NCI-H526 treated with DMSO at 0.1 percent for 48 hours (cell line): ENCODE measurements around the gene UROD.
"Not testable (repeated sequence)": the region's sequence is repeated elsewhere in the genome, so short reads cannot be mapped to it uniquely, and the experiment has no call there.

Experiments used
- DNase-seq: peaks from one replicate; lab custom pipeline; 2025; lab: John Stamatoyannopoulos, UW

Gene UROD

DNA sequence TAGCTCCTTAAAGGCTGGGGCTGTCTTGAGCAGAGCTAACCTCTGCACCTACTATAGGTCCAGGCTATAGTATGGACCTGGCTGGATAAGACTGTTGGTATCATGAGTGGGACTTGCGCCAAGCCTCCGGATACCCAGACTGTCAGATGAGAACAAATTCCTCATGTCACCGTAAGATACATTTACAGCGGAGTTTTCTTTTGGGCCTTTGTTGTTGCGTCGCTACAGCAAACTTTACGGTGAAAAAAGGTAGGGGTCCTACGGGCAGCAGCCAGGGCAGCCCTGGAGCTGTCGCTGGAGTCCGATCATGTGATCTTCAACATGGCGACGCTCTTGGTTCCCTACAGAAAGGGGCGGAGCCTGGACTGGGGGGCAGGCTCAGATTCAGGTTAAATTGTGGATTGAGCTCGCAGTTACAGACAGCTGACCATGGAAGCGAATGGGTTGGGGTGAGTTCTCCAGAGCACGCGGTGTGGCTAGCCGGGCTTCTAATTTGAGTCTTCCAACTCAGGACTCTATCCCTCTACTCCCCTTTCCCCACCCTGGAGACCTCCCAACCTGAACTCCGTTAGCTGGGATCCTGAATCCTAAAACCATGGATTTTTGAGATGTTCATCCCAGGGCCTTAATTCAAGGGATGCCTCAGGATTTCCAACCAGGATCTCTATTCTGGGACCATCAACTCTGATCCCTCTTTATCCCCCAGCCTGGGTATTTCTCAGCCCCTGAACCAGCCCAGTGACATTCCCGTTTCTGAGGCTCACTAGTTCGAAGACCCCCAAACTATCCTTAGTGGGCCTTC is at the start of gene UROD:
TSS of gene UROD (plus strand) at position 418 of the 802 bp plus-strand sequence. CDS start at position 430, 12 bp downstream.
- peak; percentile 98 for DNase-seq

- DNase-seq: no peak
Observed at GRCh38 chr1:44962729-44963128, 49.3 kb upstream of the UROD start.

DNA sequence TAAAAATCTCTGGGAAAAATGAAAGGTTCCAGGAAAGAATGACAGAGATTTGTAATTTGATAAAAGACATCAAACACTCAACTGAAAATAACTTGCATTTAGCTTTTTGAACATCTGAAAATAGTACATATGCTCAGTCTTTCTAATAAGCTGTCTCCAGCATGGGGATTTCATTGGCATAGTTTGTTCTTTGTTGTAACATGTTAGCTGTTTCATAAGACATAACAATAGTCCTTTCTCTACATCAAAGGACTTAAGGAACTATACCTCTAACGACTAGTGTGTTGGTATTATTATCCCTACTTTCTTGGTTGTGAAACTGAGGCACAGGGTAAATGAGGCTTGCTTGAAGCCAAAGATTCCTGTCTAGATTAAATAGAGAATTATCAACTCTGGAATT is 47.7 kb upstream of the UROD start:
- DNase-seq: no peak

GRCh38 chr1:44970317-44970716 is 41.7 kb upstream of the UROD start:
- no peak for DNase-seq

DNA sequence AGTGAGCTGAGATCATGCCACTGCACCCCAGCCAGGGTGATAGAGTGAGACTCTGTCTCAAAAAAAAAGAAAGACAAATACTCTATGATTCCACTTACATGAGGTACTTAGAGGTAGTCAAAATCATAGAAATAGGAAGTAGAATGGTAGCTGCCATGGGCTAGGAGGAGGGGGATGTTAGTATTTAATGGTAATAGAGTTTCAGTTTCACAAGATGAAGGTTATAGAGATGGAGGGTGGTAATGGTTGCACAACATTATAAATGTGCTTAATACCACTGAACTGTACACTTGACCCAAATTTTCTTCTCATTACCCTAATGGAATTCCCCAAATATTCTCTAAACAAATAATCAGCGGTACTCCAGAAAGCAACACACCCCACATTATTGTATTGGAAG is 38.4 kb upstream of the UROD start:
- DNase-seq: no peak

GRCh38 chr1:44976252-44976651 is 35.8 kb upstream of the UROD start:
- no peak for DNase-seq

- not testable (repeated sequence) for DNase-seq
Observed at GRCh38 chr1:44977372-44977771, 34.7 kb upstream of the UROD start.

DNA sequence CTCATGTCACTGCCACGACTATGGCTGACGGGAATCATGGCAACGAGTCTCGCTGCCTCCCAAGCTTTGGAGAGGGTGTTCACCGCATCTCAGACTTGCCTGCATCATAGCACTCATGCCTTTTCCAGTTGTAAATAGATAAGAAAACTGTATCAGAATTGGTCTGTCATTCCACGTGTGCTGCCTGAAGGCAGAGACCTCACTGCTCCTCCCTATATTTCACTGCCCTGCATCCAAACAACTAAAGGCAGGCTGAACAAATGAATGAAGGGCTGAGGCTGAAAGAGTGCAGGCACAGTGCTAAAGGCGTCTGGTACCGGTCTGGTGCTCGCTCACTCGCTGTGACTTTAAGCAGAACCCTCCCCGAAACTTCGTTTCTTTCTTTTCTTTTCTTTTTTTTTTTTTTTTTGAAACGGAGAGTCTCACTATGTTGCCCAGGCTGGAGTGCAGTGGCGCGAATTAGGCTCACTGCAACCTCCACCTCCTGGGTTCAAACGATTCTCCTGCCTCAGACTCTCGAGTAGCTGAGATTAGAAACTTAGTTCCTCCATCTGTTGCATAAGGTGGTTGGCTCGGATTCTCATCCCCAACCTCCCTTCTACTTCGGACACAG is 26.2 kb upstream of the UROD start:
- no peak for DNase-seq

- no peak for DNase-seq
Observed at GRCh38 chr1:44988531-44989156, 23.4 kb upstream of the UROD start.

- DNase-seq: no peak
Observed at GRCh38 chr1:44994309-44994898, 17.6 kb upstream of the UROD start.

DNA sequence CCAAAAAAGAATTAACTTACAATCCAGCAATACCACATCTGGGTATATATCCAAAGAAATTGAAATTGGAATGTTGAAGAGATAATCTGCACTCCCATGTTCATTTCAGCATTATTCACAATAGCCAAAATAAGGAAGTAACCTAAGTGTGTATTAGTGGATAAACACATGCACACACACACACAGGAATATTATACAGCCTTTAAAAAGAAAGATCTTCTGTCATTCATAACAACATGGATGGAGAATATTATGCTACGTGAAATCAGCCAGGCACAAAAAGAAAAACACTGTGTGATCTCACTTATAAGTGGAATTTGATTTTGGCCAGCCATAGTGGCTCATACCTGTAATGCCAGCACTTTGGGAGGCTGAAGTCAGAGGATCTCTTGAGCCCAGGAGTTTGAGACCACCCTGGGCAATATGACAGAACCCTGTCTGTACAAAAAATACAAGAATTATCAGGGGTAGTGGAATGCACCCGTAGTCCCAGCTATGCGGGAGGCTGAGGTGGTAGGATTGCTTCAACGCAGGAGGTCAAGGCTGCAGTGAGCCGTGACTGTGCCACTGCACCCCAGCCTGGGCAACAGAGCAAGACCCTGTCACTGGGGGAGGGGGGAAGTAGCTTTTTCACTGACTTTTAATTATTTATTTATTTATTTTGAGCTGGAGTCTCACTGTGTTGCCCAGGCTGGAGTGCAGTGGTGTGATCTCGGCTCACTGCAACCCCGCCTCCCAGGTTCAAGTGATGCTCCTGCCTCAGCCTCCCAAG is 16.4 kb upstream of the UROD start:
- no peak for DNase-seq

DNA sequence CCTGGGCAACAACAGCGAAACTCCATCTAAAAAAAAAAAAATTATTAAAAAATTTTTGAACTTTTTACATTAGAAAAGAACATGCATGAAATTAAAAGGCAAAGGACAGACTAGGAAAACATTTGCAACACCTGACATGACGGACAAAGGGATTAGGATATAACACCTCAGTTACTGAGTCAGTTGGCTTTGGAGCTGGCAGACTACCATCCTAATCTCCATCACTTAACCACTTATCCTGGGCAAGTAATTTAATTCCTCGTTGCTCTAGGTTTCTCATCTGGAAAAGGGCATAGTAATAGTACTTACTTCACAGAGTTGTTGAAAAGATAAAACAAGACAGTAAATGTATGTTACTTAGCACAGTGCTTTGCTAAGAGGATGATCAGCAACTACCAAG is 12.8 kb upstream of the UROD start:
- no peak for DNase-seq

GRCh38 chr1:45001011-45001481 is 11.0 kb upstream of the UROD start:
- DNase-seq: no peak

- DNase-seq: not testable (repeated sequence)
Observed at GRCh38 chr1:45001576-45001975, 10.5 kb upstream of the UROD start.

DNA sequence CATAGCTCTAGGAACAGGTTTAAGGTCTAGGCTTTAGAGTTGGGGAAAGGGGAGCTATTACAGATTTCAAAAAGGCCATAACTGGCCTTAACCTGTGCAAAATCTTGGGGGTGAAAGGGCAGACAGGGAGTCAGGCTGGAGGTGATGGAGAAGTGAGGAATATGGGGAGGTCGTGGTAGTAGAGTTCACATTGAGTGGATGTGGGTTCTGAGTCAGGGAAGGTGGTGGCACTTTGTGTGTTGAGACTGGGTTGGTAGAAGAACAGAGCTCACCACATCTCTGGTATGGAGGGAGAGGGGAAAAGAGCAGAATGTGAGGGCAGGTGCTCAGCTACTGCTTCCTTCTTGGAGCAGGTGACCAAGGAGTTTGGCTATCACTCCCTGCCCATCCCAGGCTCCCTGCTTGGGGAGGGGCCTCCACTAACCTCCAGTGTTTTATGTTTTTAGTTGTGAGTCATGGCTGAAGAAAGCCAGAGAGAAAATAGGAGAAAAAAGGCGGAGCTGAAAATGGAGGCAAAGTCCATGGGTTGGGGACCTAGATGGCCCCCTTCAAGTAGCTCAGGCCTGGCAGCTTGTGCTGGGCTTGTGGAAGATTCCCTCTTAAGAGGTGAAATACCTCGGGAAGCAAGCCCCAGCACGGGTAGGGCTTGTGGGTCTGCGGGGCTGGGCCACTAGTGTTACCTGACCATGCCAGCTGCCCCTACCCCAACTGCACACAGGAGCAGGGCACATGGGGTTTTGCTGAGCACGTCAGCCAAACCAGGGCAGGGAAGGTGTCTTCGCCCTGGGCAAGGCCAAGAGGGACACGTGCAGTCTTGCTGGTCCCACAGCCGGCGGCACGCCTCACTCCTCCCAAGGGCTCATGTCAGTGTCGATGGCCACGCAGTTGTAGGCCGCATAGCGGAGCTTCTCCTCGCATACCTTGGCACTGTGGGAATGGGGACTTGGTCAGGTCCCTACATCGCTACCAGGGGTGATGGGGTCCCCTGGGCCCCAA is 9.1 kb upstream of the UROD start:
- no peak for DNase-seq

DNA sequence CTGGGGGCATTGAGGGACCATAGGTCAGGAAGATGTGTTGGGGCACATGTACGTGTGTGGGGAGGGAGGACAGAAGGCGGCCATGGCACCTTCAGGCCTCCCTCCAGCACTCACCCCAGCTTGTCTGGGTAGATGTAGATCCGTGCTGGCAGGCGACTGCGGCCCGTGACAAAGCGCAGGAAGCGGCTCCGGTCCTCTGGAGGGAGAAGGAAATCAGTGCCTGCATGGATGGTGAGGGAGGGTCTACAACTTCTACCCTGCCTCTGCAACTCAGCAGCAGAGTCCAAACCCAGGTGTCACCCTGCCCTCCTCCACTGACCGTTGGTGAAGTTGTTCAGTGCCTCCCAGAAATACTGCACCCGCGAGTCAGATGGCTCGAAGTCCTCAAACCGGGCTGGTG is 8.3 kb upstream of the UROD start:
- DNase-seq: no peak

GRCh38 chr1:45004281-45004920 is 7.7 kb upstream of the UROD start:
- DNase-seq: no peak

DNA sequence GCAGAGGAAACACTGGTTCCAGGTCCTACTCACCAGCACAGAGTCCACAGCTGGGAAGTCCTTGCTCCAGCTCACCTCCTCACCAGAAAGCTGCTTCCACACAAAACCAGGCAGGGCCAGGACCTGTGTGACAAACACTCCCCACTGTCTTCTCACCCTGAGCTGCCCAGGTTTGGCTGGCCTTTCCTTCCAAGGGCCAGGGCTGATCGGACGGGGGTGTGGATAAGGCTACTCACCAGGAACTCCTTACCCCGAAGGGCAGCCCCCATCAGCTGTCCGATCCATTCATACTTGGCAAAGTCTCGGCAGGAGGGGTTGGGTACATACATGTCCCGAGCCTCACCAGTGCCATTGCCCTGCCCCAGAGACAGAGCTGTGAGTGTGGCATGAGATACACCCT is 6.3 kb upstream of the UROD start:
- no peak for DNase-seq

- no peak for DNase-seq
Observed at GRCh38 chr1:45007311-45007710, 4.7 kb upstream of the UROD start.

DNA sequence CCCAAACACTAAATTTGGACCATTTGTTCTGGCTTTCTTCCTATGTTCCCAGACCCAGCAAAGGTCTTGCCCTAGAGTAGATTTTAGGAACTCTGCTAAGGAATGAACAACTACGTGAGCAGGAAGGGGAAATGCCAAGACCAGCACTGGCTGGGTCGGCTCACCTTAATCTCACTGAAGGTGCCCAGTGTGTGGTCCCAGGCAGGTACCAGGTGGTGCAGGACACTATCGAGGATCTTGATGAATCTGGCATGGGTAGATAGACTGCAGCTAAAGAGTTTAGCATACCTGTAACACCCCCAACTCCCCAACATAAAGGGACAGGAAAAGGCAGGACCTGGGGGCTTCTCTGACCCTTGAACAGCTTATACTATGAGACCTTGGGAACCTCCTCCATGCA is 4.0 kb upstream of the UROD start:
- DNase-seq: no peak
